ENCODE measurements around the gene COX20.

- TF ChIP-seq POLR2AphosphoS5 (IDR thresholded peaks at IDR 0.05; ENCODE audit: borderline replicate concordance, low read depth, low read length): no peak
- TF ChIP-seq EZH2 (IDR thresholded peaks at IDR 0.05): no peak
These were observed 18.7 kb downstream of the COX20 start for GRCh38 chr1:244854166-244854565.
